NOMO-1 (cell line): ENCODE results near the gene CLTA.
"Not testable (repeated sequence)": the region's sequence is repeated elsewhere in the genome, so short reads cannot be mapped to it uniquely, and the experiment has no call there.

Experiments
- DNase-seq, 2 experiments: peaks; one replicate each; lab custom pipeline; 2025; ENCODE audit not compliant: unreplicated experiment in 2 of 2; lab: John Stamatoyannopoulos, UW

The CLTA gene

GRCh38 chr9:36156116-36156515 lies 34.6 kb upstream of the CLTA start:
- DNase-seq: no peak

DNA sequence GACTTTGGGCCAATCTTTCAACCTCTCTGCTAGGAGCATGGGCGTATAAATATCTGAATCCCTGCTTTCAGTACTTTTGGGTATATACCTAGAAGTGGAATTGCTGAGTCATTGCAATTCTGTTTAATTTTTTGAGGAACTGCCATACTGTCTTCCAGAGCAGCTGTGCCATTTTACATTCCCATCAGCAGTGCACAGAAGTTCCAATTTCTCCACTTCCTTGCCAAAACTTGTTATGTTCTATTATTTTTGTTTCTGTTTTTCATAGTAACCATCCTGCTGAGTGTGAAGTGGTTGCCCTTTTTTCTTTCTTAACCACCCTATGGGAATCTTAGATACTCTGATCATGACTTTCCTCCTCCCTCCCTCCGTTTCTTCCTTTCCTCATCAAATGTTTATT lies 32.6 kb upstream of the CLTA start:
- peak in 1 of 2 experiments; percentile 66 for DNase-seq

GRCh38 chr9:36158917-36159316 lies 31.8 kb upstream of the CLTA start:
- DNase-seq: no peak

DNA sequence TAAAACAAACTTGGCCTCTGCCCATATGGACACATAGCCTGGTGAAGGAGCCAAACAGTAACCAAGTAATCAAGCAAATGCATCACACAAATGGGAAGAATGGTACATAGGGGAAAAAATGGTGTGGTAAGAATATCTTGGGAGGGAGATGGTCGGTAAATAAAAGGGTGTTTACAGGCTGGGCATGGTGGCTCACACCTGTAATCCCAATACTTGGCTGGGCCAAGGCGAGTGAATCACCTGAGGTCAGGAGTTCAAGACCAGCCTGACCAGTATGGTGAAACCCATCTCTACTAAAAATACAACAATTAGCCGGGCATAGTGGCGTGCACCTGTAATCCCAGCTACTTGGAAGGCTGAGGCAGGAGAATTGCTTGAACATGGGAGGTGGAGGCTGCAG lies 31.2 kb upstream of the CLTA start:
- DNase-seq: not testable (repeated sequence)

GRCh38 chr9:36160126-36160525 lies 30.6 kb upstream of the CLTA start:
- DNase-seq: not testable (repeated sequence)

- no peak for DNase-seq
These were observed 29.5 kb upstream of the CLTA start for GRCh38 chr9:36161187-36161586.

DNA sequence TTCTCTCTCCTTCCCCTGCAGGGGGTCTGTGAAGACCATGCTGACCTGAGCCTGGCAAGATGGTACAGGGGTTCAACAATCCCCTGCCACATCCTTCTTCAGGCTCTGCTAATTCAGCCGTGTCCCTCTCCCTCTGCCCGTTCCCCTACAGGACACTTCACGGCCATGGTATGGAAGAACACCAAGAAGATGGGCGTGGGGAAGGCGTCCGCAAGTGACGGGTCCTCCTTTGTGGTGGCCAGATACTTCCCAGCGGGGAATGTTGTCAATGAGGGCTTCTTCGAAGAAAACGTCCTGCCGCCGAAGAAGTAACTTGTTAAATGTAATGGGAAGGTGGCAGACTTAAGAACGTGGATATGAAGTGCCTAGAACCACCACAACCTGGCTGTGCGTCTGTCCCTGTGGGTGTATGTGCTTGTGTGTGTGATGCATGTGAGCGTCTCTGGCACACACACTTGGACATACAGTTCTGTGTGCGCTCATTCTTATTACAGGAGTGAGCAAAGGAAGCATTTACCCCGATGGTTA lies 28.4 kb upstream of the CLTA start:
- no peak for DNase-seq

DNA sequence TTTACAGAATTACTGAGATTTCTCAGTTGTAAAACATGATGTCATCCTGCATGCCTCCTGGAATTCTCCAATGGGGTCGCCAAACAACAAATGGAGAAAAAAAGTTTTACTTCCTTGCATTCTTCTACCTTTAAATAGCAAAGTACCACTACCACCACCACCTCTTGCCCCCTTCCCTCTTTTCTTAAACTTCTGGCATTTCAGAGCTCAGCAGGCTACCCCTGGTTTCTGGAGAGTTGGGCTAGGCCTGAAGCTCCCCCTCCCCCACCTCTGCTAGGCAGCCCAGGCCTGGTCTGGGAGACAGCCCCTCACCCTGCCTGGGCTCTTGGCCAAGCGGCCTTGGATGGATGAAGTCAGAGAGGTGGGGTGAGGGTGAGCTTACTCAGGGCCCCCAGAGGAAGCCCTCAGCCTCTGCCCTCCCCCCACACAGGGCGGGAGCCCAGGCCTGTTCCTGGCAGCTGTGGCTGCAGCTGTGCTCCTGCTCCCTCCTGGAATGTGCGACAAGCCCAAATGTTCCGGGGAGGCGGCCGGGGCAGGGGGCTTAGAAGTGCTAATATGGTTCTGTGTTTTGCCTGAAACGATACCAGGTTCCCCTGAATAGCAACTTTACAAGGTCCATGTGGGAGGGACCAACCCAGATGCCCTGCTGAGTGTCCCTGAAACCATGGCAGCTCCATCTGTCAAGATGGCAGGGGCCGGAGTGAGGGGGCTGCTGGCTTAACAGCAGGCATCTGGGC lies 27.5 kb upstream of the CLTA start:
- DNase-seq: no peak

DNA sequence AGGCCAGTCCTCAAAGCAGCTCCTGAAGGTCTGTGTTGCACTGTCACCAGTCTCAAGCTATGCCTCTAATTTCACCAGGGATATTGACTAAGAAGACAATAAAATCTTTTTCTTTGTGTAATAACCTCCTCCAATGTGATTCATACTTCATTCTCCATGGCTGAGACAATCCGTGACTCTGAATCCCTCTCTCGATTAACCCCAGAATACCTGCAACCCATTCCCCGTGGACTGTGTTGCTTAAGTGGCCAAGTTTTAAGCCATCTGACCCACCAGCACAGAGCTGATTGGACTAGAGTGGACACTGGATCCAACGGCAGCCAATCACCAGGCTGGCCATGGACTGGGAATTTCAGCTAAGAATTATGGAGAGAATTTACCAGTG lies 26.9 kb upstream of the CLTA start:
- DNase-seq: no peak

- DNase-seq: no peak
These were observed 26.3 kb upstream of the CLTA start for GRCh38 chr9:36164372-36164771.

GRCh38 chr9:36164989-36165388 lies 25.7 kb upstream of the CLTA start:
- no peak for DNase-seq

GRCh38 chr9:36165826-36166167 lies 24.9 kb upstream of the CLTA start:
- DNase-seq: no peak

DNA sequence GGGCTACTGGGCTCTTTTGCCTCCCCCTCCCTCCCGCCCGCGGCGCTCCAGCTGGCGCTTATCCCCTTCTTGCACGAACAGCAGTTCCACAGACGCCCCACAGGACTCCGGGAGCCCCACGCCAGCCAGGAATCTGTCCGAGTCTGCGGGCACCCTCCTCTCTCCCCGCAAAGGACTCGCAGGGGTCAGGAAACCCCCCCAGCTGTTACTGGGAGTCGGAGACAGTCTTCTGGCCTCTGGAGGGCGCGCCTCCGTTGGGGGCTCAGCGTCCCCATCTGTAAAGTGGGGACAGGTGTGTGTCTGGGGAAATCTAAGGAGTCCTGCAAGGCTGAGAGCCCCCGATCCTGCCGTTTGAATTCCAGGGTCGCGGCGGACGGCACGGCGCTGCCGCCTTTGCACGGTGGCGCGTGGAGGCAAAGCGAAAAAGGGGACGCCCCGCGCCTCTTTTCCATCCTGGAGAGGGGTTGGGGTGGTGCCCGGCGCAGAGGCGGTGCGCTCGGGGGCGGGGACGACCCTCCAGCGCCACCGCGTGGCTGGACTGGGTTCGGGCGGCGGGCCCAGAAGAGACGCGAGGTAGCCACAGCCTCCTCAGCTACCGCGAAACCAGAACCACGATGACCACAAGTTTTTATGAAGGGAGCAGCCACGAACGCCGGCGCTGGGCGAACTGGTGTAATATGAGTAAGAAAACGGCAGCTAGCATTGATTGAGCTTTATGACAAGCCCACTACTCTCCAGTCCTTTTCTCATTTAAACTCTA lies 24.4 kb upstream of the CLTA start:
- DNase-seq: peak; percentile 90 to 95

GRCh38 chr9:36169166-36169565 lies 21.6 kb upstream of the CLTA start, which contains the start of gene CCIN:
TSS of gene CCIN (plus strand) at chr9:36169388. CDS start at chr9:36169503, 115 bp downstream.
- no peak for DNase-seq

DNA sequence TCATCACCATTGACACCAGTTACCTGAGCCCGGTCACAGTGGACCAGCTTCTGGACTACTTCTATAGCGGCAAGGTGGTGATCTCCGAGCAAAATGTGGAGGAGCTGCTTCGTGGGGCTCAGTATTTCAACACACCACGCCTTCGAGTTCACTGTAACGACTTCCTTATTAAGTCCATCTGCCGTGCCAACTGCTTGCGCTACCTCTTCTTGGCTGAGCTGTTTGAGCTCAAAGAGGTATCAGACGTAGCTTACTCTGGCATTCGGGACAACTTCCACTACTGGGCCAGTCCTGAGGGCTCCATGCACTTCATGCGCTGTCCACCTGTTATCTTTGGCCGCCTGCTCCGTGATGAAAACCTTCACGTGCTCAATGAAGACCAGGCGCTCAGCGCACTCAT lies 21.0 kb upstream of the CLTA start:
- DNase-seq: peak; percentile 85 to 90

DNA sequence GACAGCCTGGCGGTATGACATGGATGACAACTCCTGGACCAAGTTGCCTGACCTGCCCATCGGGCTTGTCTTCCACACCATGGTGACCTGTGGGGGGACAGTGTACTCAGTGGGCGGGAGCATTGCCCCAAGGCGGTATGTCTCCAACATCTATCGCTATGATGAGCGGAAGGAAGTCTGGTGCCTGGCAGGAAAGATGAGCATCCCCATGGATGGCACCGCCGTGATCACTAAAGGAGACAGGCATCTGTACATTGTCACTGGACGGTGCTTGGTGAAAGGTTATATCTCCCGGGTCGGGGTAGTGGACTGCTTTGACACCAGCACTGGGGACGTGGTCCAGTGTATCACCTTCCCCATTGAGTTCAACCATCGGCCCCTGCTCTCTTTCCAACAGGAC lies 20.2 kb upstream of the CLTA start:
- DNase-seq: no peak

GRCh38 chr9:36173861-36174260 lies 16.9 kb upstream of the CLTA start:
- no peak for DNase-seq

- DNase-seq: no peak
These were observed 16.4 kb upstream of the CLTA start for GRCh38 chr9:36174271-36174670.

GRCh38 chr9:36174731-36175130 lies 16.0 kb upstream of the CLTA start:
- DNase-seq: no peak

GRCh38 chr9:36175209-36175608 lies 15.5 kb upstream of the CLTA start:
- not testable (repeated sequence) for DNase-seq

- not testable (repeated sequence) for DNase-seq
These were observed 14.2 kb upstream of the CLTA start for GRCh38 chr9:36176496-36176895.

GRCh38 chr9:36177571-36177970 lies 13.2 kb upstream of the CLTA start:
- DNase-seq: no peak
